ENCODE data around the gene TAX1BP1.

Gene TAX1BP1

GRCh38 chr7:27822245-27822644 lies 82.3 kb downstream of the TAX1BP1 start:
- TF ChIP-seq EZH2phosphoT487 (IDR thresholded peaks at IDR 0.05; ENCODE audit: low read length) (no peak), CTCF (IDR thresholded peaks at IDR 0.05; ENCODE audit: low read length) (no peak), EZH2 (optimal IDR thresholded peaks at IDR 0.05; ENCODE audit: low read depth, low read length) (no peak)
- DNase-seq: no peak

GRCh38 chr7:27825891-27826290 lies 85.9 kb downstream of the TAX1BP1 start:
- H3F3A ChIP-seq (ENCODE audit: insufficient read depth, low read length): no peaks in the 10 kb centered on the region
- H3K9me3 ChIP-seq (replicated peaks; ENCODE audit: insufficient read depth, low read length): no peaks in the 10 kb centered on the region
- H3K9ac ChIP-seq (ENCODE audit: low read length): no peak overlapping the region
- TF ChIP-seq EZH2phosphoT487 (IDR thresholded peaks at IDR 0.05; ENCODE audit: low read length) (no peak), CTCF (IDR thresholded peaks at IDR 0.05; ENCODE audit: low read length) (no peak), EZH2 (optimal IDR thresholded peaks at IDR 0.05; ENCODE audit: low read depth, low read length) (no peak)
- no peak overlapping the region for H3K4me2 ChIP-seq (ENCODE audit: low read depth, low read length)
- H3K36me3 ChIP-seq (replicated peaks; ENCODE audit: insufficient read depth, low read length): no peaks in the 10 kb centered on the region
- H3K27me3 ChIP-seq (replicated peaks; ENCODE audit: insufficient read depth, low read length): no peaks in the 10 kb centered on the region
- no peaks in the 10 kb centered on the region for H3K4me1 ChIP-seq (ENCODE audit: low read length)
- no peaks in the 10 kb centered on the region for H3K79me2 ChIP-seq (ENCODE audit: low read length)
- H2AFZ ChIP-seq (ENCODE audit: low read length): no peak overlapping the region
- H3K4me3 ChIP-seq (ENCODE audit: low read length): no peak overlapping the region
- no peaks in the 10 kb centered on the region for H3K9me2 ChIP-seq (replicated peaks; ENCODE audit: insufficient read depth, low read length)
- no peak for DNase-seq
- no peaks in the 10 kb centered on the region for H4K20me1 ChIP-seq (ENCODE audit: insufficient read depth, low read length)
- H3K27ac ChIP-seq (ENCODE audit: low read length): no peak overlapping the region

More at GRCh38 chr7:27822245-27822644, 82.3 kb downstream of the TAX1BP1 start:
- H4K20me1 ChIP-seq (ENCODE audit: insufficient read depth, low read length): no peaks in the 10 kb centered on the region
- H3K9ac ChIP-seq (ENCODE audit: low read length): no peak overlapping the region
- no peaks in the 10 kb centered on the region for H3K27me3 ChIP-seq (replicated peaks; ENCODE audit: insufficient read depth, low read length)
- H3F3A ChIP-seq (ENCODE audit: insufficient read depth, low read length): no peaks in the 10 kb centered on the region
- no peaks in the 10 kb centered on the region for H3K79me2 ChIP-seq (ENCODE audit: low read length)
- no peak overlapping the region for H3K4me2 ChIP-seq (ENCODE audit: low read depth, low read length)
- H3K9me2 ChIP-seq (replicated peaks; ENCODE audit: insufficient read depth, low read length): no peaks in the 10 kb centered on the region
- no peaks in the 10 kb centered on the region for H3K9me3 ChIP-seq (replicated peaks; ENCODE audit: insufficient read depth, low read length)
- no peaks in the 10 kb centered on the region; the same call in 1 of the 2 replicates for H3K36me3 ChIP-seq (replicated peaks; ENCODE audit: insufficient read depth, low read length)
- no peak overlapping the region for H2AFZ ChIP-seq (ENCODE audit: low read length)
- no peak overlapping the region for H3K4me3 ChIP-seq (ENCODE audit: low read length)
- H3K27ac ChIP-seq (ENCODE audit: low read length): no peak overlapping the region
- no peaks in the 10 kb centered on the region for H3K4me1 ChIP-seq (ENCODE audit: low read length)

GRCh38 chr7:27826357-27826756 lies 86.4 kb downstream of the TAX1BP1 start:
- Histone ChIP-seq H4K20me1 (ENCODE audit: insufficient read depth, low read length) (no peaks in the 10 kb centered on the region), H3K79me2 (ENCODE audit: low read length) (no peaks in the 10 kb centered on the region), H3K27me3 (replicated peaks; ENCODE audit: insufficient read depth, low read length) (no peaks in the 10 kb centered on the region), H3K9me2 (replicated peaks; ENCODE audit: insufficient read depth, low read length) (no peaks in the 10 kb centered on the region), H3K4me1 (ENCODE audit: low read length) (no peaks in the 10 kb centered on the region), H3K9ac (ENCODE audit: low read length) (no peak overlapping the region), H2AFZ (ENCODE audit: low read length) (no peak overlapping the region), H3K4me3 (ENCODE audit: low read length) (no peak overlapping the region), H3F3A (ENCODE audit: insufficient read depth, low read length) (no peaks in the 10 kb centered on the region), H3K9me3 (replicated peaks; ENCODE audit: insufficient read depth, low read length) (no peaks in the 10 kb centered on the region), H3K36me3 (replicated peaks; ENCODE audit: insufficient read depth, low read length) (no peaks in the 10 kb centered on the region), H3K27ac (ENCODE audit: low read length) (no peak overlapping the region), H3K4me2 (ENCODE audit: low read depth, low read length) (no peak overlapping the region)
- TF ChIP-seq EZH2phosphoT487 (IDR thresholded peaks at IDR 0.05; ENCODE audit: low read length) (no peak), CTCF (IDR thresholded peaks at IDR 0.05; ENCODE audit: low read length) (no peak), EZH2 (optimal IDR thresholded peaks at IDR 0.05; ENCODE audit: low read depth, low read length) (no peak)
- DNase-seq: no peak

Measured in MM.1S (cell line).